ENCODE data around the gene MBD3L3. TPM values are rescaled to one million over a fixed set of nuclear protein-coding genes. Genes with fewer than 3 reads are reported as not detected.

The MBD3L3 gene
- total RNA-seq, 1 experiment from 2014 or later = not detected

DNA sequence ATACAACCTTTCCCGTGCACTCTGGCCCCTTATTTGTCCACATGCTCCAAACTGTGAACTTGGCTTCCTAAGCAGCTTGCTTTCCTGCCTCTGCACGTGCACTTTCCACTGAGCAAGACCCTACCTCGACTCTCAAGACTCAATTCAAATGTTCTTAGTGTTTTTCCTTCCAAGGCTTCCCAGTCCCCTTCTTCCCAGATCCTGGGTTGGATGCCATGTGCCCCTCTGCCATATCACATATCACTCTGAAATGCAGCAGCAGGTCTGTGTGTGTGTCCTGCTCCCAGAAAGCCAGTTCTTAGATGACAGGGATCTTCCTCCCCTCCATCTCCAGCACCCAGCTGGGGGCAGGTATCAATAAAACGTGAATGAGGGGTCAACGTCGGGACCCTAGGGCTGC is 14.1 kb upstream of the MBD3L3 start:
- H3K36me3 Mint-ChIP-seq (ENCODE audit: insufficient read depth, unreplicated experiment) = peaks cover 56% of the 10 kb centered on the region
- peak overlapping the region; percentile 52 for H3K27ac Mint-ChIP-seq (ENCODE audit: unreplicated experiment)
- CTCF ChIA-PET = no interaction called here
- no peaks in the 10 kb centered on the region for H3K27me3 Mint-ChIP-seq (ENCODE audit: unreplicated experiment)
- TF ChIP-seq, protein P1, sequence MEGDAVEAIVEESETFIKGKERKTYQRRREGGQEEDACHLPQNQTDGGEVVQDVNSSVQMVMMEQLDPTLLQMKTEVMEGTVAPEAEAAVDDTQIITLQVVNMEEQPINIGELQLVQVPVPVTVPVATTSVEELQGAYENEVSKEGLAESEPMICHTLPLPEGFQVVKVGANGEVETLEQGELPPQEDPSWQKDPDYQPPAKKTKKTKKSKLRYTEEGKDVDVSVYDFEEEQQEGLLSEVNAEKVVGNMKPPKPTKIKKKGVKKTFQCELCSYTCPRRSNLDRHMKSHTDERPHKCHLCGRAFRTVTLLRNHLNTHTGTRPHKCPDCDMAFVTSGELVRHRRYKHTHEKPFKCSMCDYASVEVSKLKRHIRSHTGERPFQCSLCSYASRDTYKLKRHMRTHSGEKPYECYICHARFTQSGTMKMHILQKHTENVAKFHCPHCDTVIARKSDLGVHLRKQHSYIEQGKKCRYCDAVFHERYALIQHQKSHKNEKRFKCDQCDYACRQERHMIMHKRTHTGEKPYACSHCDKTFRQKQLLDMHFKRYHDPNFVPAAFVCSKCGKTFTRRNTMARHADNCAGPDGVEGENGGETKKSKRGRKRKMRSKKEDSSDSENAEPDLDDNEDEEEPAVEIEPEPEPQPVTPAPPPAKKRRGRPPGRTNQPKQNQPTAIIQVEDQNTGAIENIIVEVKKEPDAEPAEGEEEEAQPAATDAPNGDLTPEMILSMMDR (IDR thresholded peaks at IDR 0.05; ENCODE audit: unreplicated experiment) = no peak
- H3K4me3 Mint-ChIP-seq (ENCODE audit: low read depth, unreplicated experiment) = no peak overlapping the region
- DNase-seq = no peak
- no TSS peak for BruUV-seq (replicated peaks)
- H3K4me1 Mint-ChIP-seq (ENCODE audit: low read depth, unreplicated experiment) = no peaks in the 10 kb centered on the region
- intact Hi-C loops (cut with micrococcal nuclease; ENCODE audit: unreplicated experiment) = no loop called here
- peaks cover 6% of the 10 kb centered on the region for H3K9me3 Mint-ChIP-seq (ENCODE audit: low read depth, unreplicated experiment)

DNA sequence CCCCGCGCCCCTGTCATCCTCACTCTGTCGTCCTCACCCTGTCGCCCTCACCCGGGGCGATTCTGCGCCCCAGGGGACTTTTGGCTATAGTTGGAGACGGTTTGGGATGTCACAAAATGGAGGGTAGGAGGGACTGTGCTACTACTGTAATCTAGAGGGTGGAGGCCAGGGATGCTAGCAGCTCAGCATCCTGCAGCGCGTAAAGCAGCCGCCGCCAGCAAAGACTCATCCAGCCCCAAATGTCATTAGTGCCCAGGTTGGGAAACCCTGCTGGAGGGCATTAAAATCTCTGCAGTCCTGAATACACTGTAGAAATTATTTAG is 11.4 kb upstream of the MBD3L3 start:
- no TSS peak for BruUV-seq (replicated peaks)
- CTCF ChIA-PET = no interaction called here
- intact Hi-C loops (cut with micrococcal nuclease; ENCODE audit: unreplicated experiment) = no loop called here
- DNase-seq = no peak
- peaks cover 48% of the 10 kb centered on the region for H3K36me3 Mint-ChIP-seq (ENCODE audit: insufficient read depth, unreplicated experiment)
- peak overlapping the region; percentile 17 for H3K27ac Mint-ChIP-seq (ENCODE audit: unreplicated experiment)
- H3K4me3 Mint-ChIP-seq (ENCODE audit: low read depth, unreplicated experiment) = peak overlapping the region; percentile 92
- peaks cover 8% of the 10 kb centered on the region for H3K9me3 Mint-ChIP-seq (ENCODE audit: low read depth, unreplicated experiment)
- H3K27me3 Mint-ChIP-seq (ENCODE audit: unreplicated experiment) = no peaks in the 10 kb centered on the region
- no peaks in the 10 kb centered on the region for H3K4me1 Mint-ChIP-seq (ENCODE audit: low read depth, unreplicated experiment)
- TF ChIP-seq, protein P1 (IDR thresholded peaks at IDR 0.05; ENCODE audit: unreplicated experiment) = no peak

- intact Hi-C loops (cut with micrococcal nuclease; ENCODE audit: unreplicated experiment) = no loop called here
- peak within 1 kb of the TSS; percentile 92 for H3K4me3 Mint-ChIP-seq (ENCODE audit: low read depth, unreplicated experiment)
- BruUV-seq (replicated peaks) = no TSS peak
- no peaks in the 10 kb centered on the region for H3K27me3 Mint-ChIP-seq (ENCODE audit: unreplicated experiment)
- DNase-seq = peak; percentile 96
- TF ChIP-seq, protein P1 (IDR thresholded peaks at IDR 0.05; ENCODE audit: unreplicated experiment) = no peak
- peaks cover 43% of the 10 kb centered on the region for H3K36me3 Mint-ChIP-seq (ENCODE audit: insufficient read depth, unreplicated experiment)
- CTCF ChIA-PET = interaction anchor here (0.5 to 0.7 kb wide), 3 partner anchors 28 to 291 kb away, joined by 3 to 5 read pairs (median 3); no protein-coding TSS in a partner anchor
- peaks cover 7% of the 10 kb centered on the region for H3K9me3 Mint-ChIP-seq (ENCODE audit: low read depth, unreplicated experiment)
- peak within 1 kb of the TSS; percentile 17 for H3K27ac Mint-ChIP-seq (ENCODE audit: unreplicated experiment)
- H3K4me1 Mint-ChIP-seq (ENCODE audit: low read depth, unreplicated experiment) = no peaks in the 10 kb centered on the region
These were observed 10.8 kb upstream of the MBD3L3 start, which contains the start of gene ZNF557 for GRCh38 chr19:7069042-7069903. ZNF557 (plus strand) TSS chr19:7069703; CDS start chr19:7075075, 5,372 bp downstream.

GRCh38 chr19:7068599-7068998 is 10.1 kb upstream of the MBD3L3 start:
- CTCF ChIA-PET = interaction anchor here (0.5 kb wide), 1 partner anchor 292 kb away, joined by 3 read pairs; no protein-coding TSS in a partner anchor
- no TSS peak for BruUV-seq (replicated peaks)
- Mint-ChIP-seq H3K9me3 (ENCODE audit: low read depth, unreplicated experiment) (peaks cover 6% of the 10 kb centered on the region), H3K36me3 (ENCODE audit: insufficient read depth, unreplicated experiment) (peaks cover 36% of the 10 kb centered on the region), H3K27me3 (ENCODE audit: unreplicated experiment) (no peaks in the 10 kb centered on the region), H3K4me1 (ENCODE audit: low read depth, unreplicated experiment) (no peaks in the 10 kb centered on the region), H3K4me3 (ENCODE audit: low read depth, unreplicated experiment) (peak overlapping the region; percentile 92), H3K27ac (ENCODE audit: unreplicated experiment) (peak overlapping the region; percentile 17)
- intact Hi-C loops (cut with micrococcal nuclease; ENCODE audit: unreplicated experiment) = no loop called here
- DNase-seq = no peak
- TF ChIP-seq, protein P1 (IDR thresholded peaks at IDR 0.05; ENCODE audit: unreplicated experiment) = no peak
